K562 (cell line): Measurements from ENCODE around the gene ZNF865. TPM values are rescaled to one million over a fixed set of nuclear protein-coding genes. Genes with fewer than 3 reads are reported as not detected.

ENCODE experiments used
- GTF2A2 ChIP-seq: IDR thresholded peaks from 2 replicates; pipeline ENCODE4 v1.6.1; 2016; ENCODE audit warnings: mild to moderate bottlenecking, missing genetic modification characterization, missing compliant biosample characterization
- HMGXB4 ChIP-seq: sonication (generic); formaldehyde crosslinking; IDR thresholded peaks from 2 replicates; pipeline ENCODE4 v1.8.1; 2023; ENCODE audit warnings: mild to moderate bottlenecking, missing genetic modification reagents
- ID3 ChIP-seq, 2 experiments: fragments of 250-450 bp in 1 of 2; fragments of 450-650 bp in 1 of 2; sonication (Bioruptor Pico) in 1 of 2; IDR thresholded peaks; 2 replicates each; pipeline versions ENCODE4 v1.6.1 to v1.8.0; 2016 to 2021; ENCODE audit warnings: mild to moderate bottlenecking in 2 of 2, moderate library complexity in 2 of 2, missing compliant biosample characterization in 1 of 2, missing genetic modification characterization in 1 of 2
- MAX ChIP-seq: sonication (generic); formaldehyde crosslinking; IDR thresholded peaks from 2 replicates; pipeline ENCODE4 v1.9.0; 2022; ENCODE audit warnings: mild to moderate bottlenecking, missing genetic modification reagents
- NR0B1 ChIP-seq: fragments of 450-650 bp; IDR thresholded peaks from one replicate; pipeline ENCODE4 v1.6.1; 2018; ENCODE audit warnings: mild to moderate bottlenecking, moderate library complexity; ENCODE audit not compliant: partially characterized antibody
- TCF7 ChIP-seq: sonication (generic); IDR thresholded peaks from 2 replicates; pipeline ENCODE4 v1.6.1; 2016; ENCODE audit warnings: antibody characterized with exemption, borderline replicate concordance
- THRA ChIP-seq: fragments of 450-650 bp; IDR thresholded peaks from 2 replicates; pipeline ENCODE4 v1.6.1; 2017; ENCODE audit warnings: mild to moderate bottlenecking, moderate library complexity
- ZBTB9 ChIP-seq: fragments of 450-650 bp; formaldehyde crosslinking; IDR thresholded peaks from 2 replicates; pipeline ENCODE4 v1.4.0; 2020; ENCODE audit warnings: mild to moderate bottlenecking, moderate library complexity
- ZNF282 ChIP-seq: sonication (generic); formaldehyde crosslinking; IDR thresholded peaks from 2 replicates; pipeline ENCODE4 v1.8.1; 2023; ENCODE audit warnings: missing genetic modification reagents
- ZNF609 ChIP-seq: sonication (generic); formaldehyde crosslinking; IDR thresholded peaks from 2 replicates; pipeline ENCODE4 v1.8.1; 2023; ENCODE audit warnings: missing genetic modification reagents, mild to moderate bottlenecking, borderline replicate concordance
- ZNF668 ChIP-seq: fragments of 250-450 bp; sonication (Bioruptor Pico); IDR thresholded peaks from 2 replicates; pipeline ENCODE4 v1.8.0; 2022; ENCODE audit warnings: mild to moderate bottlenecking, inconsistent platforms
- polyA plus RNA-seq, 8 experiments: library from polyadenylated mRNA; depleted of rRNA in 4 of 8; stranded (reverse) in 5 of 8; unstranded in 3 of 8; fragments of >200 nt; fragmentation: Nextera tagmentation in 2 of 8; fragmentation: Illumina TruSeq in 1 of 8; extraction: Ambion mirVana in 2 of 8; extraction: Trizol in 1 of 8; gene quantifications; 2 replicates each; pipeline versions ENCODE4 v1.2.1 to v1.2.3, GENCODE V29; 2011 to 2014; ENCODE audit warnings: inconsistent platforms in 1 of 8, missing spikeins in 1 of 8
- total RNA-seq, 7 experiments: library from RNA; depleted of rRNA in 6 of 7; stranded (reverse); fragments of >200 nt in 6 of 7; fragmentation: Illumina TruSeq in 2 of 7; extraction: Trizol in 2 of 7; gene quantifications; 2 replicates each; pipeline versions ENCODE4 v1.2.1 to v1.2.3, GENCODE V29; 2011 to 2021; ENCODE audit warnings: low replicate concordance in 1 of 7

Gene ZNF865
- total and polyA plus RNA-seq, 9 of the 15 experiments (the other 6 are each of a cell fraction or from before 2014, with no cell fraction given): 0.40 to 18.8 (median 1.6) TPM; not detected in 2

GRCh38 chr19:55653651-55654322, 48.3 kb downstream of the ZNF865 start (continued):
- no peak for TF ChIP-seq ZNF609 (CRISPR knock-in tag)
- TF ChIP-seq ID3 (CRISPR knock-in tag; IDR thresholded peaks at IDR 0.05): no peak
- TF ChIP-seq ID3 (tag; IDR thresholded peaks at IDR 0.05): 0 out of 2 replicates have a peak, but pooled peaks have one; percentile 60
- no peak for TF ChIP-seq NR0B1
- peak; percentile 75 for TF ChIP-seq MAX (CRISPR knock-in tag)
- no peak for TF ChIP-seq THRA
- no peak for TF ChIP-seq GTF2A2 (tag)
- no peak for TF ChIP-seq ZNF282
- TF ChIP-seq TCF7: no peak; the same call in 1 of the 2 replicates
- TF ChIP-seq ZBTB9: peak; percentile 7; the same call in 1 of the 2 replicates
- peak; percentile 93; the same call in 1 of the 2 replicates for TF ChIP-seq HMGXB4 (CRISPR knock-in tag)
- TF ChIP-seq ZNF668 (CRISPR knock-in tag): no peak
